Measurements from ENCODE around the gene RPL35.

Gene RPL35

DNA sequence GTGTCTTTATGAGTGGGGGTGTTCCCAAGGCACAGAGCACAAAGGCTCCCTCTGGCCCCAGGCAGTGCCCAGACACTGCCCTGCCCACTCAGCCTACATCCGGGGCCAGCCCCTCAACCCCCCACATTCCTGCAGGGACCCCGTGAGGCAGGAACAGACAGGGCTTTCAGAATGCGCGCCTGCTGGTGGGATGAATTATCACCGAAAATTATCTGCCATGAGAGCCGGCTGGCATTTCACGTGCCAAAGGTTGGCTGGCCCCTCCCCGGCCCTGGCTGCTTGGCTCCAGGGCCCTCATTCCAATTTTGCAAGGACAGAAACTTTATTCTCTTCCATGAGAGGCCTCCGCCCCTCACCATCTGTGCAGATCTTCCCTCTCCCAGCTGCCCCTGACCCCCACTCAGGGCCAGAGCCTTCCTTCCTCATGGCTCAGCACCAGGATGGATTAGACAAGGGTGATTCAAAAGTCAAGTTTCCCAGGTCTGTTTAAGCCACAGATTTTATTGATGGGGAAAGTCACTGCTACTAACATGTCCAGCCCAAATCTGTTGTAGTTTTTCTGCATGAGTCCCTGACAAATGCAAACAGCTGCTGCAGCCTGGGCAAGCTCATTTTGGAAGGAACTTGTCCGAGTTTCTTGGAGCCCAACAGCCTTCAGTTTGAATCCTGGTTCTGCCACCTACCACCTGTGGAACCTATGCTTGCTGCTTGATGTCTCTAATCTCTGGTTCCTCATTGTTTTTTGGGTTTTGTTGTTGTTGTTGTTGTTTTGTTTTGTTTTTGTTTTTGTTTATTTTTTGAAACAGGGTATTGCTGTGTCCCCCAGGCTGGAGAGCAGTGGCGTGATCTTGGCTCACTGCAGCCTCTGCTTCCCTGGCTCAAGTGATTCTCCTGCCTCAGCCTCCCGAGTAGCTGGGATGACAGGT lies 40.8 kb downstream of the RPL35 start:
- DNase-seq (ENCODE audit: low read depth in 2 of 2) = no peak

DNA sequence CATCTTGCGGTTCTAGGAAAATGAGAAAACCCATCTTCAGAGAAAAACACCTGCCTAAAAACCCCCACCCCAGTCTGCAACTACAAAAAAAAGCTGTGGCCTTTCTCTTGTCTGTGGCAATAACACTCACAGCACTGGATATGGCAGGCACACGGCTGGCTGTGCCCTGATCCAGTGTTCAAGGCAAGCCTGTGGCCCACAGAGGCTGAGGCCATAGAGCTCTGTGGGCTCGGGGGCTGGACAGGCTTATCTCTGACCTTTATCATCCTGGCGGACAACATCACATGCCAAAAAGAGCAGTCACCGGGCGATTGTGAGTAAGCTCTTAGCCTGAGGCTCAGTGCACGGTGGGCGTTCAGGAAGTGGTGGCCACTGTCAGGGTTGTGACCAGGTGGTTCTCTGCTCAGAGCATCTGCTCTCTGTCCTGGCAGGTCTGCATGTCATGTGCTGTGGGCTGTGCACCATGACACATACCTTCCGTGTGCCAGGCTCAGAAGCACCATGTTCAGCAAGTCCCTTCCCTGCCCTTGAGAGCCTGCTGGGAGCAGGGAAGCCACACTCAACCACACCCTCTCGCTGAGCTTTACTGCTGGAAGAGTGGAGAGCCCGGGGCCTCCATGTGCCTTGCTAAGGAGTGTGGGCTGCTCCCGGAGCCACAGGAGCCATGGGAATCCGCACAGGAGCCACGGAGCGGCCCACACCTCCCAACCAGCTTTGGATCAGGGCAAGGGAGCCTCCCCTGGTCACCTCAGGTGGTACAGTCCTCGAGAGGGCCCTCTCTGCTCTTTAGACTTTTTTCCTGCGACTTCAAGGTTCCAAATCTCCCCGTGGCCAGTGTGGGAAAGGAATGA lies 43.1 kb downstream of the RPL35 start:
- DNase-seq (ENCODE audit: low read depth in 2 of 2) = no peak

DNA sequence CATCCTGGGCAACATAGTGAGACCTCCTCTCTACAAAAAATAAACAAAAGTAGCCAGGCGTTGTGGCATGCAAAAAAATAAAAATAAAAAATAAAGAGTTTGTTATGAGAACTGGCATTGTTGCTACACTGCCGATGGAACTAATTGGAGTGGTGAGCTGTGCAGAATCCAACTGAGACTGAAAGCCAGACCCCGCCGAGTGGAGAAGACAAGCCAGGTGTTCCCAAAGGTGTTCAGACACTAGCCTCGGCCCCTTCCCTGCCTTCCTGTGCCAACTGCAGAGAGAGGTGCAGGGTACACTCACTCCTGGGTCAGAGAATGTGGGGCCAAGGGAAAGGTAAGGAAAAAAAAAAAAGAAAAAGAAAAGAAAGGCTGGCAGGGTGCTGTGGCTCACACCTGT lies 46.2 kb downstream of the RPL35 start:
- DNase-seq (ENCODE audit: low read depth in 2 of 2) = no peak

DNA sequence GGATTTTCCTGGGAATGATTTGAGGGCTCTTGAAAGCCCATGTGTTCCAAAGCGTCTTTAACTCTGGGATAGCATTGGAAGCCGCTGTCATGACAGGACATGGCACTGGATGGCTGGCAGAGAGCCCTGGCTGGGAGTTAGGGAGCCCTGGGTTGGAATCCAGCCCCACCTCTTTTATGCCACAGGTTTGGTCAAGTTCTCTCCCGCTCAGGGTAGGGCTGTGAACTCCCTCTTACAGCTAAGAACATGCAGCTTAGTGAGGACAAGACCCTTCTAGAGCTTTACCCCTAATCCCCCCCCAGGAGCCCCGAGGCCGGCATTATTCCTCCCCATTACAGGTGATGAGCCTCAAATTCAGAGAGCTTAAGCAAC lies 47.6 kb downstream of the RPL35 start:
- DNase-seq (ENCODE audit: low read depth in 2 of 2) = no peak

DNA sequence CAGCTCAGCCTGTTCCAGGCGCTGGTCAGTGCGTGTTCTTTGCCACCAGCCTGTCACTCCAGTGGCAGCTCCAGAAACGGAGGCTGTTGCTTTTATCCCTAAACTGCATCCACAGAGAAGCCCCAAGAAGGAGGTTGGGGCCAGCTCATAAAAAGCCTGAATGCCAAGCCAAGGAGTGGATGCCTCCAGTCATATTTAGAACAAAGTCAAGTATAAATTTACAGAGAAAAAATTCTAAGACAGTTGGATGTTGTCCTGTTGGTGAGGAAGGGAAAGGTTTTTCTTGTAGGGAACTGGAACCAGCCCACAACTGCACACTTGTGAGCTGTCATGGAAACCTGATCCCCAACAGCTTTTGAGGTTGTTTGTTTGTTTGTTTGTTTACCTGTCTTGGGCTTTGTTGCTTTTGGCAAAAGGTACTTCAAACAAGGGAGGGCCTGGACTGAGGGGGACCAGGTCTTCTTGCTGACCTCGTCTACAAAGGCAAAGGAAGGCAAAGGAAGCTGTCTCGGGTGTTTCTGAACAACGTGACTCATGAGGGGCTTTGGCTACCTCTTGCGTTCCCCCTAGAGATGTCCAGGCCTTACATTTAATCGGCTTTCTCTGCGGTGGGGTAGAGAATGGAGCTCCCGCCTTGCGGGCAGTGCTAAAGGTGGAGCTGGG lies 48.1 kb downstream of the RPL35 start:
- DNase-seq (ENCODE audit: low read depth in 2 of 2) = no peak

DNA sequence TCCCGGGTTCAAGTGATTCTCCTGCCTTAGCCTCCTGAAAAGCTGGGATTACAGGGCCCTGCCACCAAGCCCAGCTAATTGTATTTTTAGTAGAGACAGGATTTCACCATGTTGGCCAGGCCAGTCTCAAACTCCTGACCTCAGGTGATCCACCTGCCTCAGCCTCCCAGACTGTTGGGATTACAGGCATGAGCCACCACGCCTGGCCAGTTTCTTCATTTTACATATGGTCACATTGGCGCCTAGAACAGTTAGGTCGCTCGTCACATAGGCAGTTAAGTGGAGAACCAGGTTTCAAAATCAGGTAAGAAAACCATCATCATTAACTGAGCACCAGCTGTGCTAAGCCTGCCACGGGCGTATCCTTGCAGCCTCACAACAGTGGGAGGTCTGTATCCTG lies 48.7 kb downstream of the RPL35 start:
- no peak for DNase-seq (ENCODE audit: low read depth in 2 of 2)

DNA sequence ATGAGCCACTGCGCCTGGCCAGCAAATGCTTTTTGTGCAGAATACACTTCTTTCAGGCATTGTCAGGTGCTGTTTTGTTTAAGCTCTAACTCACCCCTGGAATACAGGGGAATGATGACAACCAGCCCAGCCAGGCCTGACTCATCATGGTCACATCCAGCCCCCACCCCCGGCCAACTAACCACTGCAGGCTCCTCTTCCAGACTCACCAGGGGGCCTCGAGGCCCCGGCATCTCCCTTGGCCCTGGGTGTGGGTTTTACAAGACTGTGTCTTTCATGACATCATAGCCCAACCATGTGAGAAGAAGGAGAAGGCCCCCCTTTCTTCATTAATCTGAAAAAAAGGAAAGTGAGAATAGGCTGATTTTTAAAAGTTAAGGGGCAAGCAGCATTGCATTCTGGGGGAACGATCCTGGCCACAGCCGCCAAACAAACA lies 49.3 kb downstream of the RPL35 start:
- DNase-seq (ENCODE audit: low read depth in 2 of 2) = no peak

DNA sequence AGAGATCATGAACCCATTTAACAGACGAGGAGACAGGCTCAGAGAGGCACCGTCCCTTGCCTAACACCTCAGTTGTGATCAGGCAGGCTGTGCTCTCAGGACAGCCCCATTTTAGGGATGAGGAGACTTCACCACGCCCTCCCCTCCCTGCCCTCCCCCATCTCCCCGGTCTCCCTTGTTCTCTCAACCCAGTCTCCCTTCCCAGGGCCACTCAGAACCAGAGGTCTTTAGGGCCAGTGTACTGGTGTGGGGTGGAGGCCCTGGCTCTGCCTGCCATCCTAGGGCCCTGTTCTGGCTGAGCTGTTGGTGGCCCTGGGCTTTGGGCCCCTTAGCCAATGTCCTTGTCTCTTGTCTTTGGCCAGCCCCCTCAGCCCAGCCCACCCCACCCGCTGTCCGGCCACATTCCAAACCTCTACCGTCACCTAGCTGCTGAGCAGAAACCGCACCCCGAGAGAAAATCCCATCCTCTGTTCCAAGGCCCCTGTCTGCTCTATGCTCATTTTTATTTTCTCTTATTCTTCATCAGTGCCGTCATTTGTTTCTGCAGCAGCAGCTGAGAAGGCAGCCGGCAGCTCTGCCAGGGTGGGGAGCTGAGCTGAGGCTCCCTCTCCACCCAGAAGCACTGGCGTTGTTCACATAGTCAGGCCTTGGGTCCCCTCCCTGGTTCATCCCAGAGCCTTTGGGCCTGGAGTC lies 50.9 kb downstream of the RPL35 start:
- no peak for DNase-seq (ENCODE audit: low read depth in 2 of 2)

DNA sequence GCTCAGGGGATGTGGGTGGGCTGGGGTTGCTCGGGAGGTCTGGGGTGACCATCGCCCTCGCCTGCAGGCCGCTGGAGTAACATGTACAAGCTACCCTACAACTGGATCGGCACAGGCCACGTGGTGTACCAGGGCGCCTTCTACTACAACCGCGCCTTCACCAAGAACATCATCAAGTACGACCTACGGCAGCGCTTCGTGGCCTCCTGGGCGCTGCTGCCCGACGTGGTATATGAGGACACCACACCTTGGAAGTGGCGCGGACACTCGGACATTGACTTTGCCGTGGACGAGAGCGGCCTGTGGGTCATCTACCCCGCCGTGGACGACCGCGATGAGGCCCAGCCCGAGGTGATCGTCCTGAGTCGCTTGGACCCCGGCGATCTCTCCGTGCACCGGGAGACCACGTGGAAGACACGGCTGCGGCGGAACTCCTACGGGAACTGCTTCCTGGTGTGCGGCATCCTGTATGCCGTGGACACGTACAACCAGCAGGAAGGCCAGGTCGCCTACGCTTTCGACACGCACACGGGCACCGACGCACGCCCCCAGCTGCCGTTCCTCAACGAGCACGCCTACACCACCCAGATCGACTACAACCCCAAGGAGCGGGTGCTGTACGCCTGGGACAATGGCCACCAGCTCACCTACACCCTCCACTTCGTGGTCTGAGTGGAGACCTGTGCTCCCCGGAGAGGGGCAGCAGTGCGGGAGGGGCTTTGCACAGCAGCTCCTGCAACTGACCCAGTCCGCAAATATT lies 51.8 kb downstream of the RPL35 start:
- DNase-seq (ENCODE audit: low read depth in 2 of 2) = no peak

DNA sequence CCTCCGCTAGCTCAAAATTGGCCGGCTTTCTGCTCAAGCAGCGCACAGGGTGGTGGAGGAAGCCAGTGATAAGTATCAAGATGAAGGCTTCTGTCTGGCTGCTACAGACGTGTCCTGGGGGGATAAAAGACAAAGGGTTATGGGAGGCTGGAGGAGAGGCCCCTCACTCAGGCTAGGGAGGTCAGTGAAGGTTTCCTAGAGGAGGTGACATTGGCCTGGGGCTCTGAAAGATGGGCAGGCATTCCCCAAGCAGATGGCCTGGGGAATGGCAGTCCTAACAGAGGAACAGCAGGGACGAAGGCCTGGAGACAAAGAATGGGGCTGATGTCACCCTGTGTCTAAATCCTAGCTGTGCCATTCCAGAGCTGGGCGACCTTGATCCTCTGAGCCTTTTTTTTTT lies 52.5 kb downstream of the RPL35 start:
- DNase-seq (ENCODE audit: low read depth in 2 of 2) = no peak

DNA sequence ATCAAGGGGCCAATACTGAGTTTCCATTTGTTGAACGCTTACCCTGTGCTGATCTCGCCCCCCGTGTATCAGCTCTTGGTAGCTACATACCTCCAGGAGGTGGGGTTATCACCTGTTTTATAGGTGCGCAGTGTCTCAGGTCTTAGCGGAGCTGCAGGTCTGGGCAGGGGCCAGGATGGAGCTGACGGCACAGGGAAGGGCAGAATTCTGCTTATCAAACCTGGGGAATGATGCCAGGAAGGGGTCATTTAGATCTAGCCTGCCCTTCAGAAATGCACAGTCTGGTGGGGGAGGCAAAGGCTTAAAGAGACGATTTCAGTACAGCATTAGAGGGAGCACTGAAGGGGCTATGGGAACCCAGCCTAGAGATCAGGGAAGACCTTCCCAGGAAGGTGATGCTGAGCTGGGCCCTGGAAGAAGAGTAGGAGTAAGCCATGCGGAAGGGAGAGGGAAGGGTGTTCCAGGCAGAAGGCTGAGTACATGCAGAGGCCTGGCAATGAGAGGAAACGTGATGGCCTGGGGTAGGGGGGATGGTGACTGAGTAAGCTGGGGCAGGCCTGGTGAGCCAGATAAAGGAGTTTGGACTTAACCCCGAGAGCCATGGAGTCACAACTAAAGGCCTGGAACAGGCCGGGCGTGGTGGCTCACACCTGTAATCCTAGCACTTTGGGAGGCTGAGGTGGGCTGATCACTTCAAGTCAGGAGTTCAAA lies 53.4 kb downstream of the RPL35 start:
- no peak for DNase-seq (ENCODE audit: low read depth in 2 of 2)
